HepG2 (cell line): Measurements from ENCODE around the gene OR1N2. TPM values are rescaled to one million over a fixed set of nuclear protein-coding genes. Genes with fewer than 3 reads are reported as not detected.

ENCODE experiments used
- ATAC-seq: fragments of 200-7000 bp; cut with Tn5 transposase; 3 replicates; pipeline ENCODE4 v1.9.1; 2020; ENCODE audit warnings: mild to moderate bottlenecking, moderate library complexity
- BruUV-seq: library from RNA; stranded (reverse); fragments of 400-500 nt; replicated peaks from 2 replicates; lab custom pipeline; 2021; lab: Mats Ljungman, UMichigan
- CTCF ChIA-PET: fragments of 300-600 bp; formaldehyde crosslinking; extraction: SDS; loops from one replicate; lab custom pipeline; 2021; ENCODE audit warnings: low total read pairs, inconsistent platforms, low intra/inter-chr PET ratio; lab: Yijun Ruan, JAX
- POLR2A ChIA-PET: fragments of 350-600 bp; sonication (Branson Sonifier 250); formaldehyde crosslinking; loops from one replicate; lab custom pipeline; 2020; ENCODE audit warnings: antibody characterized with exemption, inconsistent platforms; lab: Yijun Ruan, JAX
- DNase-seq: peaks from one replicate; pipeline ENCODE4 v3.0.0-alpha.2; 2015; ENCODE audit warnings: low spot score
- FAIRE-seq: peaks from 3 replicates; lab custom pipeline; 2011; peaks lifted over from hg19 to GRCh38; lab: Jason Lieb, UNC
- H2AFZ ChIP-seq: one replicate; pipeline ENCODE4 v1.6.1; 2011; ENCODE audit warnings: low read length, inconsistent platforms
- H3K27ac ChIP-seq: fragments of 300-600 bp; 3 replicates; pipeline ENCODE4 v1.8.0; 2011; ENCODE audit warnings: mixed run types, mild to moderate bottlenecking, mixed read lengths, low read length, inconsistent platforms; ENCODE audit not compliant: insufficient read depth; ENCODE audit errors: extremely low read length
- H3K27me3 ChIP-seq, 2 experiments: fragments of 200-600 bp in 1 of 2; 2 replicates in 1 of 2; 3 replicates in 1 of 2; pipeline versions ENCODE4 v1.6.0 to v1.8.0; 2011; ENCODE audit warnings: low read length in 2 of 2, mild to moderate bottlenecking in 2 of 2, moderate library complexity in 2 of 2, inconsistent platforms in 1 of 2; ENCODE audit not compliant: insufficient read depth in 2 of 2, control insufficient read depth in 1 of 2
- H3K36me3 ChIP-seq, 2 experiments: fragments of 200-600 bp in 1 of 2; replicated peaks in 1 of 2; 2 replicates in 1 of 2; 3 replicates in 1 of 2; pipeline versions ENCODE4 v1.5.1 to v1.8.0; 2011; ENCODE audit warnings: low read length in 2 of 2, inconsistent platforms in 1 of 2; ENCODE audit not compliant: insufficient read depth in 2 of 2, control insufficient read depth in 1 of 2
- H3K4me1 ChIP-seq: 2 replicates; pipeline ENCODE4 v1.5.1; 2012; ENCODE audit warnings: low read length, inconsistent platforms; ENCODE audit not compliant: insufficient read depth
- H3K4me2 ChIP-seq: 2 replicates; pipeline ENCODE4 v1.6.0; 2011; ENCODE audit warnings: low read depth, low read length, inconsistent platforms
- H3K4me3 ChIP-seq, 3 experiments: fragments of 200-600 bp in 1 of 3; sonication (generic), shearing (Covaris generic) in 1 of 3; replicated peaks in 1 of 3; 2 replicates each; pipeline ENCODE4 v1.5.1; 2011 to 2016; ENCODE audit warnings: low read length in 3 of 3, inconsistent platforms in 2 of 3, low read depth in 2 of 3, mild to moderate bottlenecking in 2 of 3, control low read depth in 1 of 3, mixed read lengths in 1 of 3; ENCODE audit not compliant: insufficient read depth in 1 of 3
- H3K79me2 ChIP-seq: one replicate; pipeline ENCODE4 v1.6.1; 2011; ENCODE audit warnings: low read length, inconsistent platforms; ENCODE audit not compliant: insufficient read depth
- H3K9ac ChIP-seq: 2 replicates; pipeline ENCODE4 v1.6.0; 2011; ENCODE audit warnings: mild to moderate bottlenecking, low read depth, low read length, inconsistent platforms; ENCODE audit not compliant: insufficient read depth
- H3K9me3 ChIP-seq: 2 replicates; pipeline ENCODE4 v1.5.1; 2012; ENCODE audit warnings: mild to moderate bottlenecking, low read length
- H4K20me1 ChIP-seq: 2 replicates; pipeline ENCODE4 v1.6.0; 2011; ENCODE audit warnings: inconsistent platforms, mild to moderate bottlenecking, low read length, moderate library complexity; ENCODE audit not compliant: insufficient read depth
- ARNTL ChIP-seq: sonication (generic); formaldehyde crosslinking; IDR thresholded peaks from 2 replicates; pipeline ENCODE4 v1.4.0; 2020; ENCODE audit warnings: mild to moderate bottlenecking, missing genetic modification reagents
- CC2D1A ChIP-seq: sonication (generic); formaldehyde crosslinking; IDR thresholded peaks from 2 replicates; pipeline ENCODE4 v1.8.1; 2023; ENCODE audit warnings: mild to moderate bottlenecking, missing genetic modification reagents
- ELF1 ChIP-seq: sonication (generic); formaldehyde crosslinking; IDR thresholded peaks from 2 replicates; pipeline ENCODE4 v1.4.0; 2020; ENCODE audit warnings: missing genetic modification reagents
- FOXA3 ChIP-seq: IDR thresholded peaks from 2 replicates; pipeline ENCODE4 v1.6.1; 2016; ENCODE audit warnings: missing genetic modification reagents, missing compliant biosample characterization
- IRF2 ChIP-seq: IDR thresholded peaks from 2 replicates; pipeline ENCODE4 v1.6.1; 2018; ENCODE audit warnings: missing genetic modification reagents, missing compliant biosample characterization
- NFIB ChIP-seq: sonication (generic); formaldehyde crosslinking; IDR thresholded peaks from 2 replicates; pipeline ENCODE4 v1.9.0; 2021; ENCODE audit warnings: missing genetic modification reagents, mild to moderate bottlenecking, borderline replicate concordance
- REXO4 ChIP-seq: sonication (generic); formaldehyde crosslinking; IDR thresholded peaks from 2 replicates; pipeline ENCODE4 v1.8.0; 2022; ENCODE audit warnings: missing genetic modification reagents, mild to moderate bottlenecking, borderline replicate concordance
- SAP130 ChIP-seq: IDR thresholded peaks from 2 replicates; pipeline ENCODE4 v1.6.1; 2016; ENCODE audit warnings: low read depth
- SRF ChIP-seq: IDR thresholded peaks from 2 replicates; pipeline ENCODE4 v1.6.1; 2011; ENCODE audit warnings: mild to moderate bottlenecking, low read depth, low read length, moderate library complexity
- SRSF9 ChIP-seq: fragments of 200-400 bp; formaldehyde crosslinking; IDR thresholded peaks from 2 replicates; pipeline ENCODE4 v1.6.1; 2018; ENCODE audit warnings: borderline replicate concordance, mild to moderate bottlenecking, low read depth, low read length; ENCODE audit not compliant: insufficient read depth, poor library complexity, severe bottlenecking
- ZNF180 ChIP-seq: sonication (generic); formaldehyde crosslinking; IDR thresholded peaks from 2 replicates; pipeline ENCODE4 v1.4.0; 2020; ENCODE audit warnings: low read depth, missing genetic modification reagents, borderline replicate concordance
- ZNF3 ChIP-seq: IDR thresholded peaks from 2 replicates; pipeline ENCODE4 v1.7.0; 2017; ENCODE audit warnings: inconsistent platforms
- ZNF350 ChIP-seq: sonication (generic); formaldehyde crosslinking; IDR thresholded peaks from 2 replicates; pipeline ENCODE4 v1.4.0; 2020; ENCODE audit warnings: mild to moderate bottlenecking, low read depth, missing genetic modification reagents, borderline replicate concordance
- ZNF547 ChIP-seq: sonication (generic); formaldehyde crosslinking; IDR thresholded peaks from 2 replicates; pipeline ENCODE4 v1.5.1; 2020; ENCODE audit warnings: mild to moderate bottlenecking, missing genetic modification reagents
- ZNF670 ChIP-seq: sonication (generic); formaldehyde crosslinking; IDR thresholded peaks from 2 replicates; pipeline ENCODE4 v1.8.0; 2022; ENCODE audit warnings: mild to moderate bottlenecking, missing genetic modification reagents, borderline replicate concordance
- ZNF737 ChIP-seq: sonication (generic); formaldehyde crosslinking; IDR thresholded peaks from 2 replicates; pipeline ENCODE4 v1.5.0; 2020; ENCODE audit warnings: missing genetic modification reagents, mild to moderate bottlenecking, borderline replicate concordance
- ZNF772 ChIP-seq: sonication (generic); formaldehyde crosslinking; IDR thresholded peaks from 2 replicates; pipeline ENCODE4 v1.5.0; 2020; ENCODE audit warnings: mild to moderate bottlenecking, missing genetic modification reagents
- ZNF790 ChIP-seq: sonication (generic); formaldehyde crosslinking; IDR thresholded peaks from 2 replicates; pipeline ENCODE4 v1.8.0; 2022; ENCODE audit warnings: missing genetic modification reagents, mild to moderate bottlenecking, borderline replicate concordance
- WGBS: methylation state at CpG from one replicate; pipeline ENCODE4 v1.1.6; 2017; ENCODE audit warnings: low lambda C conversion rate; 5-methylcytosine and 5-hydroxymethylcytosine counted together
- in situ Hi-C: cut with HindIII; loops from 2 replicates; pipeline ENCODE4 v1.10.0; 2017; ENCODE audit warnings: low pct_unique_long_range_greater_than_20kb; ENCODE audit not compliant: extremely low pct_ligation_motif_present
- intact Hi-C: fragments of 100-400 bp; cut with micrococcal nuclease; formaldehyde crosslinking; loops from one replicate; pipeline ENCODE4 v1.10.0; 2022; ENCODE audit not compliant: unreplicated experiment
- polyA plus RNA-seq, 8 experiments: library from polyadenylated mRNA; depleted of rRNA in 3 of 8; stranded (reverse) in 7 of 8; unstranded in 1 of 8; fragments of >200 nt; fragmentation: Illumina TruSeq in 4 of 8; extraction: Trizol in 4 of 8; gene quantifications; 2 replicates each; pipeline versions ENCODE4 v1.2.1 to v1.2.3, GENCODE V29; 2011 to 2016; ENCODE audit warnings: low read depth in 4 of 8, missing spikeins in 1 of 8, mixed read lengths in 1 of 8; ENCODE audit not compliant: insufficient read depth in 1 of 8
- total RNA-seq, 5 experiments: library from RNA; depleted of rRNA; stranded (reverse); fragments of >200 nt; fragmentation: Illumina TruSeq; extraction: Trizol; gene quantifications; 2 replicates each; pipeline ENCODE4 v1.2.3, GENCODE V29; 2016; ENCODE audit warnings: low read depth in 1 of 5
- TF ChIP-seq, protein P1 (sequence below): sonication (generic); formaldehyde crosslinking; IDR thresholded peaks from 2 replicates; pipeline ENCODE4 v1.4.0; 2020; ENCODE audit warnings: missing genetic modification reagents, borderline replicate concordance

OR1N2 gene
- total and polyA plus RNA-seq, 2 of the 13 experiments (the other 11 are each of a cell fraction or from before 2014, with no cell fraction given): not detected

DNA sequence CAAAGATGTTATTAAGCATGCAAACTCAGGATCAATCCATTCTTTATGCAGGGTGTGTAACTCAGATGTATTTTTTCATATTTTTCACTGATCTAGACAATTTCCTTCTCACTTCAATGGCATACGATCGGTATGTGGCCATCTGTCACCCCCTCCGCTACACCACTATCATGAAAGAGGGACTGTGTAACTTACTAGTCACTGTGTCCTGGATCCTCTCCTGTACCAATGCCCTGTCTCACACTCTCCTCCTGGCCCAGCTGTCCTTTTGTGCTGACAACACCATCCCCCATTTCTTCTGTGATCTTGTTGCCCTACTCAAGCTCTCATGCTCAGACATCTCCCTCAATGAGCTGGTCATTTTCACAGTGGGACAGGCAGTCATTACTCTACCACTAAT, 33.5 kb upstream of the OR1N2 start:
- TF ChIP-seq NFIB (CRISPR knock-in tag) (no peak), SRF (no peak), ZNF350 (CRISPR knock-in tag) (no peak), ARNTL (CRISPR knock-in tag) (no peak), CC2D1A (CRISPR knock-in tag) (no peak), ZNF790 (no peak), ZNF670 (CRISPR knock-in tag) (no peak), ZNF180 (CRISPR knock-in tag) (no peak), ZNF772 (CRISPR knock-in tag) (no peak), REXO4 (CRISPR knock-in tag) (no peak), ZNF737 (CRISPR knock-in tag) (no peak), SAP130 (no peak), SRSF9 (no peak), ZNF547 (CRISPR knock-in tag) (no peak), IRF2 (CRISPR knock-in tag) (no peak), ZNF3 (no peak), FOXA3 (CRISPR knock-in tag) (no peak), ELF1 (no peak)
- TF ChIP-seq, protein P1, sequence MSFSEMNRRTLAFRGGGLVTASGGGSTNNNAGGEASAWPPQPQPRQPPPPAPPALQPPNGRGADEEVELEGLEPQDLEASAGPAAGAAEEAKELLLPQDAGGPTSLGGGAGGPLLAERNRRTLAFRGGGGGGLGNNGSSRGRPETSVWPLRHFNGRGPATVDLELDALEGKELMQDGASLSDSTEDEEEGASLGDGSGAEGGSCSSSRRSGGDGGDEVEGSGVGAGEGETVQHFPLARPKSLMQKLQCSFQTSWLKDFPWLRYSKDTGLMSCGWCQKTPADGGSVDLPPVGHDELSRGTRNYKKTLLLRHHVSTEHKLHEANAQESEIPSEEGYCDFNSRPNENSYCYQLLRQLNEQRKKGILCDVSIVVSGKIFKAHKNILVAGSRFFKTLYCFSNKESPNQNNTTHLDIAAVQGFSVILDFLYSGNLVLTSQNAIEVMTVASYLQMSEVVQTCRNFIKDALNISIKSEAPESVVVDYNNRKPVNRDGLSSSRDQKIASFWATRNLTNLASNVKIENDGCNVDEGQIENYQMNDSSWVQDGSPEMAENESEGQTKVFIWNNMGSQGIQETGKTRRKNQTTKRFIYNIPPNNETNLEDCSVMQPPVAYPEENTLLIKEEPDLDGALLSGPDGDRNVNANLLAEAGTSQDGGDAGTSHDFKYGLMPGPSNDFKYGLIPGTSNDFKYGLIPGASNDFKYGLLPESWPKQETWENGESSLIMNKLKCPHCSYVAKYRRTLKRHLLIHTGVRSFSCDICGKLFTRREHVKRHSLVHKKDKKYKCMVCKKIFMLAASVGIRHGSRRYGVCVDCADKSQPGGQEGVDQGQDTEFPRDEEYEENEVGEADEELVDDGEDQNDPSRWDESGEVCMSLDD (CRISPR knock-in tag): no peak
- CTCF ChIA-PET: no interaction called here
- no peak overlapping the region for H3K27ac ChIP-seq
- intact Hi-C loops: no loop called here
- no peaks in the 10 kb centered on the region for H3K36me3 ChIP-seq
- in situ Hi-C loops: no loop called here
- no peaks in the 10 kb centered on the region for H3K79me2 ChIP-seq
- H3K9ac ChIP-seq: no peak overlapping the region
- WGBS: 49% methylated on average over 3 of the region's 3 CpGs
- no peaks in the 10 kb centered on the region for H3K4me1 ChIP-seq
- no peak overlapping the region for H3K4me3 ChIP-seq
- ATAC-seq (no peak), DNase-seq (no peak), FAIRE-seq (no peak)
- H3K9me3 ChIP-seq: no peaks in the 10 kb centered on the region
- H3K27me3 ChIP-seq: peaks cover 0 to 2% of the 10 kb centered on the region in 2 experiments; a peak in 1 of 5 replicates
- POLR2A ChIA-PET: no interaction called here
- no peak overlapping the region for H3K4me2 ChIP-seq
- no peaks in the 10 kb centered on the region for H4K20me1 ChIP-seq
- no peak overlapping the region for H2AFZ ChIP-seq
- no TSS peak for BruUV-seq
